ENCODE results near the gene P2RX7. TPM values are rescaled to one million over a fixed set of nuclear protein-coding genes. Genes with fewer than 3 reads are reported as not detected.

Gene P2RX7
- total and polyA plus RNA-seq, 9 of the 15 experiments (the other 6 are each of a cell fraction or from before 2014, with no cell fraction given): 0.04 to 0.65 (median 0.30) TPM

- ATAC-seq: no peak
- ChIA-PET CTCF (ENCODE audit: low intra/inter-chr PET ratio) (no interaction called here), POLR2A (no interaction called here)
- Histone ChIP-seq H3K9ac (ENCODE audit: insufficient read depth in 1 of 2, low read depth in 2 of 2, low read length in 2 of 2) (no peak overlapping the region), H3K4me1 (replicated peaks in 1 of 2; ENCODE audit: control insufficient read depth in 2 of 2, insufficient read depth in 2 of 2, low read length in 2 of 2) (peaks cover 7 to 8% of the 10 kb centered on the region in 2 experiments; a peak in 4 of 5 replicates), H3K9me3 (replicated peaks; ENCODE audit: control insufficient read depth, insufficient read depth, low read depth, low read length) (no peaks in the 10 kb centered on the region), H3K4me2 (ENCODE audit: insufficient read depth, low read length) (no peak overlapping the region), H2AFZ (ENCODE audit: low read depth, low read length) (no peak overlapping the region), H3K36me3 (ENCODE audit: control insufficient read depth, insufficient read depth, low read length) (no peaks in the 10 kb centered on the region), H3K27me3 (ENCODE audit: control insufficient read depth in 2 of 2, insufficient read depth in 2 of 2, low read length in 2 of 2) (no peaks in the 10 kb centered on the region), H4K20me1 (replicated peaks; ENCODE audit: control insufficient read depth, insufficient read depth, low read length) (no peaks in the 10 kb centered on the region), H3K79me2 (ENCODE audit: control insufficient read depth, insufficient read depth, low read length) (no peaks in the 10 kb centered on the region), H3K27ac (ENCODE audit: extremely low read depth, low read depth, low read length) (no peak overlapping the region), H3K9me1 (ENCODE audit: control insufficient read depth, insufficient read depth, low read length) (no peaks in the 10 kb centered on the region), H3K4me3 (no peak overlapping the region)
- no peak for FAIRE-seq
- BruUV-seq (replicated peaks): no TSS peak
- intact Hi-C loops (cut with micrococcal nuclease) (no loop called here), in situ Hi-C loops (cut with MboI) (no loop called here)
- TF ChIP-seq ILF3 (IDR thresholded peaks at IDR 0.05; ENCODE audit: borderline replicate concordance) (no peak), SRSF1 (IDR thresholded peaks at IDR 0.05; ENCODE audit: low read depth, low read length) (no peak), BCOR (IDR thresholded peaks at IDR 0.05) (0 out of 2 replicates have a peak, but pooled peaks have one; percentile 18), ELF2 (CRISPR knock-in tag; IDR thresholded peaks at IDR 0.05) (no peak), FOXJ3 (CRISPR knock-in tag; IDR thresholded peaks at IDR 0.05) (no peak), SPI1 (IDR thresholded peaks at IDR 0.05; ENCODE audit: borderline replicate concordance, low read depth, low read length) (no peak), RBM25 (IDR thresholded peaks at IDR 0.05; ENCODE audit: low read depth, low read length, severe bottlenecking) (peak; percentile 89), DACH1 (IDR thresholded peaks at IDR 0.05; ENCODE audit: partially characterized antibody) (peak; percentile 71), ZBTB33 (CRISPR knock-in tag; IDR thresholded peaks at IDR 0.05) (no peak), ADNP (tag; IDR thresholded peaks at IDR 0.05) (peak; percentile 51; the same call in 1 of the 2 replicates)
- WGBS (ENCODE audit: insufficient coverage, low coverage, missing lambda C conversion rate): 35% methylated on average over 3 of the region's 3 CpGs
- DNase-seq (ENCODE audit: extremely low read depth in 1 of 4, low spot score in 3 of 4): no peak
Observed at GRCh38 chr12:121135320-121135719, 2.6 kb downstream of the P2RX7 start.
